ENCODE results near the gene NHS. TPM values are rescaled to one million over a fixed set of nuclear protein-coding genes. Genes with fewer than 3 reads are reported as not detected.

The NHS gene
- total and polyA plus RNA-seq, 2 of the 13 experiments (the other 11 are each of a cell fraction or from before 2014, with no cell fraction given): 0.02 TPM; not detected in 1

- TF ChIP-seq MZF1 (CRISPR knock-in tag; IDR thresholded peaks at IDR 0.05; ENCODE audit: borderline replicate concordance): no peak
- no peak for TF ChIP-seq AGO1 (IDR thresholded peaks at IDR 0.05; ENCODE audit: low read depth, low read length, poor library complexity, severe bottlenecking)
- no peak for TF ChIP-seq ETV6 (CRISPR knock-in tag; conservative IDR thresholded peaks at IDR 0.05)
- TF ChIP-seq ZNF709 (CRISPR knock-in tag; IDR thresholded peaks at IDR 0.05): no peak
- TF ChIP-seq ZNF326 (CRISPR knock-in tag; IDR thresholded peaks at IDR 0.05; ENCODE audit: borderline replicate concordance): no peak
- no peak for TF ChIP-seq FOSL1 (CRISPR knock-in tag; IDR thresholded peaks at IDR 0.05; ENCODE audit: borderline replicate concordance)
- TF ChIP-seq, protein P1, sequence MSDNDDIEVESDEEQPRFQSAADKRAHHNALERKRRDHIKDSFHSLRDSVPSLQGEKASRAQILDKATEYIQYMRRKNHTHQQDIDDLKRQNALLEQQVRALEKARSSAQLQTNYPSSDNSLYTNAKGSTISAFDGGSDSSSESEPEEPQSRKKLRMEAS (IDR thresholded peaks at IDR 0.05): peak; percentile 46; the same call in 1 of the 2 replicates
- no peak for TF ChIP-seq ZNF816 (CRISPR knock-in tag; IDR thresholded peaks at IDR 0.05; ENCODE audit: borderline replicate concordance)
- TF ChIP-seq ZNF17 (CRISPR knock-in tag; IDR thresholded peaks at IDR 0.05): no peak
- no peak for TF ChIP-seq NCOA1 (CRISPR knock-in tag; IDR thresholded peaks at IDR 0.05)
- TF ChIP-seq, protein P2, sequence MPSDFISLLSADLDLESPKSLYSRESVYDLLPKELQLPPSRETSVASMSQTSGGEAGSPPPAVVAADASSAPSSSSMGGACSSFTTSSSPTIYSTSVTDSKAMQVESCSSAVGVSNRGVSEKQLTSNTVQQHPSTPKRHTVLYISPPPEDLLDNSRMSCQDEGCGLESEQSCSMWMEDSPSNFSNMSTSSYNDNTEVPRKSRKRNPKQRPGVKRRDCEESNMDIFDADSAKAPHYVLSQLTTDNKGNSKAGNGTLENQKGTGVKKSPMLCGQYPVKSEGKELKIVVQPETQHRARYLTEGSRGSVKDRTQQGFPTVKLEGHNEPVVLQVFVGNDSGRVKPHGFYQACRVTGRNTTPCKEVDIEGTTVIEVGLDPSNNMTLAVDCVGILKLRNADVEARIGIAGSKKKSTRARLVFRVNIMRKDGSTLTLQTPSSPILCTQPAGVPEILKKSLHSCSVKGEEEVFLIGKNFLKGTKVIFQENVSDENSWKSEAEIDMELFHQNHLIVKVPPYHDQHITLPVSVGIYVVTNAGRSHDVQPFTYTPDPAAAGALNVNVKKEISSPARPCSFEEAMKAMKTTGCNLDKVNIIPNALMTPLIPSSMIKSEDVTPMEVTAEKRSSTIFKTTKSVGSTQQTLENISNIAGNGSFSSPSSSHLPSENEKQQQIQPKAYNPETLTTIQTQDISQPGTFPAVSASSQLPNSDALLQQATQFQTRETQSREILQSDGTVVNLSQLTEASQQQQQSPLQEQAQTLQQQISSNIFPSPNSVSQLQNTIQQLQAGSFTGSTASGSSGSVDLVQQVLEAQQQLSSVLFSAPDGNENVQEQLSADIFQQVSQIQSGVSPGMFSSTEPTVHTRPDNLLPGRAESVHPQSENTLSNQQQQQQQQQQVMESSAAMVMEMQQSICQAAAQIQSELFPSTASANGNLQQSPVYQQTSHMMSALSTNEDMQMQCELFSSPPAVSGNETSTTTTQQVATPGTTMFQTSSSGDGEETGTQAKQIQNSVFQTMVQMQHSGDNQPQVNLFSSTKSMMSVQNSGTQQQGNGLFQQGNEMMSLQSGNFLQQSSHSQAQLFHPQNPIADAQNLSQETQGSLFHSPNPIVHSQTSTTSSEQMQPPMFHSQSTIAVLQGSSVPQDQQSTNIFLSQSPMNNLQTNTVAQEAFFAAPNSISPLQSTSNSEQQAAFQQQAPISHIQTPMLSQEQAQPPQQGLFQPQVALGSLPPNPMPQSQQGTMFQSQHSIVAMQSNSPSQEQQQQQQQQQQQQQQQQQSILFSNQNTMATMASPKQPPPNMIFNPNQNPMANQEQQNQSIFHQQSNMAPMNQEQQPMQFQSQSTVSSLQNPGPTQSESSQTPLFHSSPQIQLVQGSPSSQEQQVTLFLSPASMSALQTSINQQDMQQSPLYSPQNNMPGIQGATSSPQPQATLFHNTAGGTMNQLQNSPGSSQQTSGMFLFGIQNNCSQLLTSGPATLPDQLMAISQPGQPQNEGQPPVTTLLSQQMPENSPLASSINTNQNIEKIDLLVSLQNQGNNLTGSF (CRISPR knock-in tag; IDR thresholded peaks at IDR 0.05): no peak
- TF ChIP-seq ZNF296 (CRISPR knock-in tag; conservative IDR thresholded peaks at IDR 0.05): no peak
- TF ChIP-seq SNAPC5 (CRISPR knock-in tag; IDR thresholded peaks at IDR 0.05; ENCODE audit: borderline replicate concordance): no peak
- TF ChIP-seq ZNF225 (CRISPR knock-in tag; IDR thresholded peaks at IDR 0.05): no peak
- peak; percentile 33; the same call in 1 of the 2 replicates for TF ChIP-seq SPEN (CRISPR knock-in tag; IDR thresholded peaks at IDR 0.05; ENCODE audit: low read depth)
- TF ChIP-seq, protein P3, sequence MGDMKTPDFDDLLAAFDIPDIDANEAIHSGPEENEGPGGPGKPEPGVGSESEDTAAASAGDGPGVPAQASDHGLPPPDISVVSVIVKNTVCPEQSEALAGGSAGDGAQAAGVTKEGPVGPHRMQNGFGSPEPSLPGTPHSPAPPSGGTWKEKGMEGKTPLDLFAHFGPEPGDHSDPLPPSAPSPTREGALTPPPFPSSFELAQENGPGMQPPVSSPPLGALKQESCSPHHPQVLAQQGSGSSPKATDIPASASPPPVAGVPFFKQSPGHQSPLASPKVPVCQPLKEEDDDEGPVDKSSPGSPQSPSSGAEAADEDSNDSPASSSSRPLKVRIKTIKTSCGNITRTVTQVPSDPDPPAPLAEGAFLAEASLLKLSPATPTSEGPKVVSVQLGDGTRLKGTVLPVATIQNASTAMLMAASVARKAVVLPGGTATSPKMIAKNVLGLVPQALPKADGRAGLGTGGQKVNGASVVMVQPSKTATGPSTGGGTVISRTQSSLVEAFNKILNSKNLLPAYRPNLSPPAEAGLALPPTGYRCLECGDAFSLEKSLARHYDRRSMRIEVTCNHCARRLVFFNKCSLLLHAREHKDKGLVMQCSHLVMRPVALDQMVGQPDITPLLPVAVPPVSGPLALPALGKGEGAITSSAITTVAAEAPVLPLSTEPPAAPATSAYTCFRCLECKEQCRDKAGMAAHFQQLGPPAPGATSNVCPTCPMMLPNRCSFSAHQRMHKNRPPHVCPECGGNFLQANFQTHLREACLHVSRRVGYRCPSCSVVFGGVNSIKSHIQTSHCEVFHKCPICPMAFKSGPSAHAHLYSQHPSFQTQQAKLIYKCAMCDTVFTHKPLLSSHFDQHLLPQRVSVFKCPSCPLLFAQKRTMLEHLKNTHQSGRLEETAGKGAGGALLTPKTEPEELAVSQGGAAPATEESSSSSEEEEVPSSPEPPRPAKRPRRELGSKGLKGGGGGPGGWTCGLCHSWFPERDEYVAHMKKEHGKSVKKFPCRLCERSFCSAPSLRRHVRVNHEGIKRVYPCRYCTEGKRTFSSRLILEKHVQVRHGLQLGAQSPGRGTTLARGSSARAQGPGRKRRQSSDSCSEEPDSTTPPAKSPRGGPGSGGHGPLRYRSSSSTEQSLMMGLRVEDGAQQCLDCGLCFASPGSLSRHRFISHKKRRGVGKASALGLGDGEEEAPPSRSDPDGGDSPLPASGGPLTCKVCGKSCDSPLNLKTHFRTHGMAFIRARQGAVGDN (CRISPR knock-in tag; IDR thresholded peaks at IDR 0.05): peak; percentile 35; the same call in 1 of the 2 replicates
- no peak for TF ChIP-seq ONECUT2 (CRISPR knock-in tag; IDR thresholded peaks at IDR 0.05)
- TF ChIP-seq, protein P4, sequence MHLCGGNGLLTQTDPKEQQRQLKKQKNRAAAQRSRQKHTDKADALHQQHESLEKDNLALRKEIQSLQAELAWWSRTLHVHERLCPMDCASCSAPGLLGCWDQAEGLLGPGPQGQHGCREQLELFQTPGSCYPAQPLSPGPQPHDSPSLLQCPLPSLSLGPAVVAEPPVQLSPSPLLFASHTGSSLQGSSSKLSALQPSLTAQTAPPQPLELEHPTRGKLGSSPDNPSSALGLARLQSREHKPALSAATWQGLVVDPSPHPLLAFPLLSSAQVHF (CRISPR knock-in tag; IDR thresholded peaks at IDR 0.05): no peak
- no peak for TF ChIP-seq ADNP (CRISPR knock-in tag; IDR thresholded peaks at IDR 0.05)
Observed at GRCh38 chrX:17736856-17737709, 362.1 kb downstream of the NHS start, which contains the start of gene SCML1 (continued).
